ENCODE data around the gene SRRM3. TPM values are rescaled to one million over a fixed set of nuclear protein-coding genes. Genes with fewer than 3 reads are reported as not detected.

SRRM3 gene
- total RNA-seq, 2 donors from 2014 or later, result 1.6 to 4.3 TPM

DNA sequence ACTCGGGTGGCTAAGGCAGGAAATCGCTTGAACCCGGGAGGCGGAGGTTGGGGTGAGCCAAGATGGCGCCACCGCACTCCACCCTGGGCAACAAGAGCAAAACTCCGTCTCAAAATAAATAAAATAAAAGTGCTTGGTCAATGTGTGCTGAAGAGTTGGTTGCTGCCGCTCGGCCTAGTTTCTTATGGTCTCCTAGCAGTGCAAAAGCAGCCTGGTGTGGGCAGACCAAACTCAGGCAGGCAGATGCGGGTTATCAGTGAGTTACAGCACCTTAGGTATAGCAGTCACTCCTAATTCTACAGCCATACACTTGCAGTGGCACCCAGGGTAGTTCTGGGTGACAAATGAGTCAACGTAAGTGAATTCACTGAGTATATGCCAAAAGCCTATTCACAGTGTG, 123.4 kb downstream of the SRRM3 start:
- Histone ChIP-seq H3K4me3 (no peak overlapping the region), H3K36me3 (peaks cover 17% of the 10 kb centered on the region), H3K4me1 (ENCODE audit: control insufficient read depth in 1 of 2, low read depth in 2 of 2) (peaks cover 24 to 66% of the 10 kb centered on the region in 2 donors), H3K27me3 (replicated peaks; ENCODE audit: insufficient read depth) (no peaks in the 10 kb centered on the region), H3K9me3 (no peaks in the 10 kb centered on the region), H3K27ac (peak overlapping the region; percentile 89 to 96)
- no peak for TF ChIP-seq CTCF (IDR thresholded peaks at IDR 0.05)
- ATAC-seq (ENCODE audit: insufficient number of reproducible peaks, low FRiP score, low read depth) (no peak), DNase-seq (ENCODE audit: low spot score) (no peak)

GRCh38 chr7:76325811-76326210, 124.1 kb downstream of the SRRM3 start:
- Histone ChIP-seq H3K4me1 (ENCODE audit: control insufficient read depth in 1 of 2, low read depth in 2 of 2) (peaks cover 24 to 72% of the 10 kb centered on the region in 2 donors), H3K27me3 (replicated peaks; ENCODE audit: insufficient read depth) (no peaks in the 10 kb centered on the region), H3K36me3 (peaks cover 17% of the 10 kb centered on the region), H3K4me3 (no peak overlapping the region), H3K9me3 (no peaks in the 10 kb centered on the region), H3K27ac (peak overlapping the region; percentile 89 to 96)
- no peak for TF ChIP-seq CTCF (IDR thresholded peaks at IDR 0.05)
- DNase-seq (ENCODE audit: low spot score) (no peak), ATAC-seq (ENCODE audit: insufficient number of reproducible peaks, low FRiP score, low read depth) (no peak)

DNA sequence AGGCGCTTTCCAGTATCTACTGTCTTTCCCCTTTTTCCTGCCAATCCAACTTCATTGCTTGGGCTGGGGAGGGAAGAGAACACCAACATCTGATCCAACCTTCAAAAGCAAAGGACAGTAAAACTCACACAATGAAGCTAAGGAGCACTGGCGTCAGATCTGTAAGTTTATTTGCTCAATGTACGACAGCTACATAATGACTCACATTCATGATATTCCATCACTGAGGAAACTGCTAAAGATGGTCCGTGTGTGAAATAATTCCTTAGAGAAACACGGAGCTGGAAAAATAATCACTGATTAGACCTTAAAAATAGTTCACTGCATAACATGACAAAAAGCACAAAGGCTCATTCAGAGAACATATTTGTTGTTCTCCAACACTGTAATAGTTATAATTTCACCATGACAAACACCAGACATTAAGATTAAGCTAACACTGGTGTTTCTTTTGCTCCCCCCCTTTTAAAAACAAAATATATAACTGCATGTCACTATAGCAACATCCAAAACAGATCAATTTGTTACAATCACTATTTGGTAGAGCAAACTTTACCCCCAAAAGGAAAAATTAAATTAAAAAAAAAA, 125.0 kb downstream of the SRRM3 start:
- no peak for ATAC-seq (ENCODE audit: insufficient number of reproducible peaks, low FRiP score, low read depth)
- H3K27me3 ChIP-seq (replicated peaks; ENCODE audit: insufficient read depth), result no peaks in the 10 kb centered on the region
- no peak for DNase-seq (ENCODE audit: low spot score)
- H3K4me3 ChIP-seq, result no peak overlapping the region
- H3K9me3 ChIP-seq, result no peaks in the 10 kb centered on the region
- peaks cover 17% of the 10 kb centered on the region for H3K36me3 ChIP-seq
- H3K27ac ChIP-seq, result peak overlapping the region; percentile 89 to 96
- H3K4me1 ChIP-seq (ENCODE audit: control insufficient read depth in 1 of 2, low read depth in 2 of 2), result peaks cover 24 to 67% of the 10 kb centered on the region in 2 donors
- TF ChIP-seq CTCF (IDR thresholded peaks at IDR 0.05), result no peak

DNA sequence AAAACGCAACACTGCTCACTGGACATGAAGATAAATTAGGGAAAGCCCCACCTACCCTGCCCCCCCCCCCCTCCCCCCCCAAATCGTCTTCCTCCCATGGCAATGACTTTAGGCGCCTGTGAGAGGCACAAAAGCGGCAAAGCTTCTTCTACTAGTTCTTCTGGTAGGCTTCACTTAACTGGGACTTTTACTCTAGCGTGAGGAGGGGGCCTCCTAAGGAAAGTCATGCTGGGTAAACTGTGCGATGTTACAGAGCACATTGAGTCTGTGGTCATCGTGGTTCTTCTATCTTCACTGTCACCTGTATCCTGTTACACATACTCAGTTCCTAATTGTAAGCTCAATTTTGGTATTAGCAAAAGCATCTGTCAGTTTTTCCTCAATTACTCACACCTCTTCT, 125.9 kb downstream of the SRRM3 start:
- Histone ChIP-seq H3K36me3 (peaks cover 17% of the 10 kb centered on the region), H3K9me3 (no peaks in the 10 kb centered on the region), H3K4me1 (ENCODE audit: control insufficient read depth in 1 of 2, low read depth in 2 of 2) (peaks cover 23 to 64% of the 10 kb centered on the region in 2 donors), H3K27me3 (replicated peaks; ENCODE audit: insufficient read depth) (no peaks in the 10 kb centered on the region), H3K4me3 (no peak overlapping the region), H3K27ac (peak overlapping the region in 1 of 2 donors; percentile 39)
- DNase-seq (ENCODE audit: low spot score), result no peak
- no peak for ATAC-seq (ENCODE audit: insufficient number of reproducible peaks, low FRiP score, low read depth)
- TF ChIP-seq CTCF (IDR thresholded peaks at IDR 0.05), result no peak

DNA sequence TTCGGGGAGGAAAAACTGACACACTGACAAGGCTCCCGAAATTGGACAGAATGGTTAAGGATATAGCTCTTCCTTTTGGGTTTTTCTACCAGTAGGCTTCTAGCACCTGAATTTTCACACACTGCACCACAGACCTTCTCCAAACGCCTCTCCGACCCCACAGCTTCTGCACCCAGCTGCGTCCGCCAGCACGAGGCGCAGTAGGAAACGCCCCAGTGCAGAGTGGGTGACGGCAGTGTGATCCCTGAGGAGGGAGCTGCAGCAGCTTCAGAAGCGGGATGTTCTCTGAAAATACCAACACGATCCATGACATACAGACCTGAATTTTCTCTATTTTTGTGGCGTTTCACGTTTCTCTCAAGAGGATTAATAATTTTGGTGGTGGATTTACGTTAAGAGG, 126.7 kb downstream of the SRRM3 start:
- Histone ChIP-seq H3K4me1 (ENCODE audit: control insufficient read depth in 1 of 2, low read depth in 2 of 2) (peaks cover 26 to 65% of the 10 kb centered on the region in 2 donors), H3K4me3 (no peak overlapping the region), H3K36me3 (peaks cover 17% of the 10 kb centered on the region), H3K9me3 (no peaks in the 10 kb centered on the region), H3K27me3 (replicated peaks; ENCODE audit: insufficient read depth) (no peaks in the 10 kb centered on the region), H3K27ac (no peak overlapping the region)
- DNase-seq (ENCODE audit: low spot score) (no peak), ATAC-seq (ENCODE audit: insufficient number of reproducible peaks, low FRiP score, low read depth) (no peak)
- TF ChIP-seq CTCF (IDR thresholded peaks at IDR 0.05), result no peak

Measured in thoracic aorta (tissue), 2 donors.